ENCODE results near the gene COX6A1.
A peak's percentile ranks its signal among the peaks of the same experiment; 100 is the strongest.

The COX6A1 gene

GRCh38 chr12:120437735-120438494 lies at the start of gene COX6A1:
Gene COX6A1, plus strand, starts transcription at chr12:120438113. Its CDS starts 14 bp downstream, at chr12:120438127.
- peak; percentile 96 for DNase-seq

- DNase-seq, result no peak
These were observed 49.0 kb upstream of the COX6A1 start for GRCh38 chr12:120388691-120389481.

- DNase-seq, result no peak
These were observed 47.3 kb upstream of the COX6A1 start for GRCh38 chr12:120390540-120391120.

GRCh38 chr12:120394483-120395367 lies 43.2 kb upstream of the COX6A1 start:
- DNase-seq, result no peak

GRCh38 chr12:120397824-120398540 lies 39.9 kb upstream of the COX6A1 start:
- no peak for DNase-seq

- no peak for DNase-seq
These were observed 38.4 kb upstream of the COX6A1 start for GRCh38 chr12:120399531-120399930.

GRCh38 chr12:120402217-120402616 lies 35.7 kb upstream of the COX6A1 start:
- no peak for DNase-seq

- no peak for DNase-seq
These were observed 34.0 kb upstream of the COX6A1 start for GRCh38 chr12:120403869-120404268.

GRCh38 chr12:120404271-120404670 lies 33.6 kb upstream of the COX6A1 start:
- no peak for DNase-seq

- no peak for DNase-seq
These were observed 31.8 kb upstream of the COX6A1 start for GRCh38 chr12:120406069-120406468.

GRCh38 chr12:120406553-120406952 lies 31.4 kb upstream of the COX6A1 start:
- no peak for DNase-seq

- no peak for DNase-seq
These were observed 29.1 kb upstream of the COX6A1 start for GRCh38 chr12:120408771-120409170.

- no peak for DNase-seq
These were observed 25.5 kb upstream of the COX6A1 start for GRCh38 chr12:120412421-120412820.

- no peak for DNase-seq
These were observed 23.8 kb upstream of the COX6A1 start for GRCh38 chr12:120413901-120414695.

GRCh38 chr12:120416490-120417216 lies 21.3 kb upstream of the COX6A1 start:
- no peak for DNase-seq

- DNase-seq, result no peak
These were observed 19.9 kb upstream of the COX6A1 start for GRCh38 chr12:120417917-120418580.

- DNase-seq, result no peak
These were observed 16.2 kb upstream of the COX6A1 start for GRCh38 chr12:120421701-120422100.

GRCh38 chr12:120422892-120423456 lies 14.9 kb upstream of the COX6A1 start:
- DNase-seq, result no peak

GRCh38 chr12:120425797-120426196 lies 12.1 kb upstream of the COX6A1 start:
- DNase-seq, result no peak

Measured in GDM1 (cell line).